Measurements from ENCODE around the gene SEMA6B.

DNA sequence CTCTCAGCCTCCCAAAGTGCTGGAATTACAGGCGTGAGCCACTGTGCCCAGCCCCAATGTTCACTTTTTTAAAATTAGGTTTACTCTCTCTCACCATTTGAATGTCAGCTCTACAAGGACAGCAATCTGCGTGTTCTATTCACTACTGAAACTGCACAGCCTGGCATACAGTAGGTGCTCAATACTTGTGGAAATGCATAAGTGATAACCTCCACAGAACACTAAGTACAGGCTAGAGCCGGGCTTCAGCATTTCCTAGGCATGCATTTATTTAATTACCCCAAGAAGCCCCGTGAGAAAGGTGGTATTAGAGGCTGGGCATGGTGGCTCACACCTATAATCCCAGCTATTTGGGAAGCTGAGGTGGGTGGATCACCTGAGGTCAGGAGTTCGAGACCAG, 46.7 kb upstream of the SEMA6B start:
- TF ChIP-seq, protein P1, sequence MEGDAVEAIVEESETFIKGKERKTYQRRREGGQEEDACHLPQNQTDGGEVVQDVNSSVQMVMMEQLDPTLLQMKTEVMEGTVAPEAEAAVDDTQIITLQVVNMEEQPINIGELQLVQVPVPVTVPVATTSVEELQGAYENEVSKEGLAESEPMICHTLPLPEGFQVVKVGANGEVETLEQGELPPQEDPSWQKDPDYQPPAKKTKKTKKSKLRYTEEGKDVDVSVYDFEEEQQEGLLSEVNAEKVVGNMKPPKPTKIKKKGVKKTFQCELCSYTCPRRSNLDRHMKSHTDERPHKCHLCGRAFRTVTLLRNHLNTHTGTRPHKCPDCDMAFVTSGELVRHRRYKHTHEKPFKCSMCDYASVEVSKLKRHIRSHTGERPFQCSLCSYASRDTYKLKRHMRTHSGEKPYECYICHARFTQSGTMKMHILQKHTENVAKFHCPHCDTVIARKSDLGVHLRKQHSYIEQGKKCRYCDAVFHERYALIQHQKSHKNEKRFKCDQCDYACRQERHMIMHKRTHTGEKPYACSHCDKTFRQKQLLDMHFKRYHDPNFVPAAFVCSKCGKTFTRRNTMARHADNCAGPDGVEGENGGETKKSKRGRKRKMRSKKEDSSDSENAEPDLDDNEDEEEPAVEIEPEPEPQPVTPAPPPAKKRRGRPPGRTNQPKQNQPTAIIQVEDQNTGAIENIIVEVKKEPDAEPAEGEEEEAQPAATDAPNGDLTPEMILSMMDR (IDR thresholded peaks at IDR 0.05): no peak
- no peak for TF ChIP-seq POLR2A (IDR thresholded peaks at IDR 0.05)
